Measurements from ENCODE around the gene CHAD. TPM values are rescaled to one million over a fixed set of nuclear protein-coding genes. Genes with fewer than 3 reads are reported as not detected.
"Not testable (repeated sequence)": the region's sequence is repeated elsewhere in the genome, so short reads cannot be mapped to it uniquely, and the experiment has no call there.

Gene CHAD
- total RNA-seq, 1 experiment from 2014 or later, result not detected

- no peak for DNase-seq (ENCODE audit: low read depth)
Observed at GRCh38 chr17:50426814-50427787, 41.6 kb downstream of the CHAD start.

GRCh38 chr17:50426472-50426782, 42.3 kb downstream of the CHAD start:
- no peak for DNase-seq (ENCODE audit: low read depth)

GRCh38 chr17:50425682-50426471, 42.8 kb downstream of the CHAD start, which contains the start of gene ACSF2:
Gene ACSF2, plus strand, starts transcription at chr17:50426218. Its CDS starts 44 bp downstream, at chr17:50426262.
- peak; percentile 59 for DNase-seq (ENCODE audit: low read depth)

DNA sequence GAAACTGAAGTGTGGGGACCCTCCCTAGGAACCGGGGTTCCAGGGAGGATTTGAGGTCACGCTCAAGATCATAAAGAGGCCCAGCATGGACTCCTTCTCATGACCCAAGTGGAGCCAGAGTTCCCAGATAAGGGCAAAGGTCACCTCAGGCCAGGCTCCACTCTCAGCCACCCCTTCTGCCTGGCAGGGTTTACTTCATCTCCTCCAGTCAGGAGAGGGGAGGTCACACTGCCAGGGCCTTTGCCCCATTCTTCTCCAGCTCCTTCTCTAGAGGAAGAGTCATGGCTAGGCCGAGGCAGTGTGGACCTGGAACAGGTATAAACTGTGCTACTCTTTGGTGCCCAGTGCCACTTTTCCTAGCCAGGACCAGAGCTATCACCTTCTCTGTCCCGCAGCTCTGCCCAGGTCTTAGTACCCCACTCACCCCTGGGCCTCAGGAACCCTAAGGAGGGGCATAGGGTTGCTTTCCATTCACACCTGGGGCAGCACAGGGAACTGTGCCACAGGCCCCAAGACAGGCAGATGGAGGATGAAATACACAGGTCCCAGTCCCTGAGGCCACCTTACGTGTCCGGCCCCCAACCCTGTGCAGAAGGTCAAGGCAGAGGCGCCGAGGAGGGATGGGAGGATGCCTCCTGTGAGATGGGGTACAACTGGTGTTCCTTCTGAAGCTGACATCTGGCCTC, 43.5 kb downstream of the CHAD start:
- no peak for DNase-seq (ENCODE audit: low read depth)

GRCh38 chr17:50424246-50424995, 44.3 kb downstream of the CHAD start:
- no peak for DNase-seq (ENCODE audit: low read depth)

- DNase-seq (ENCODE audit: low read depth), result peak; percentile 89
Observed at GRCh38 chr17:50423553-50424159, 45.0 kb downstream of the CHAD start.

GRCh38 chr17:50422738-50423137, 45.9 kb downstream of the CHAD start:
- no peak for DNase-seq (ENCODE audit: low read depth)

DNA sequence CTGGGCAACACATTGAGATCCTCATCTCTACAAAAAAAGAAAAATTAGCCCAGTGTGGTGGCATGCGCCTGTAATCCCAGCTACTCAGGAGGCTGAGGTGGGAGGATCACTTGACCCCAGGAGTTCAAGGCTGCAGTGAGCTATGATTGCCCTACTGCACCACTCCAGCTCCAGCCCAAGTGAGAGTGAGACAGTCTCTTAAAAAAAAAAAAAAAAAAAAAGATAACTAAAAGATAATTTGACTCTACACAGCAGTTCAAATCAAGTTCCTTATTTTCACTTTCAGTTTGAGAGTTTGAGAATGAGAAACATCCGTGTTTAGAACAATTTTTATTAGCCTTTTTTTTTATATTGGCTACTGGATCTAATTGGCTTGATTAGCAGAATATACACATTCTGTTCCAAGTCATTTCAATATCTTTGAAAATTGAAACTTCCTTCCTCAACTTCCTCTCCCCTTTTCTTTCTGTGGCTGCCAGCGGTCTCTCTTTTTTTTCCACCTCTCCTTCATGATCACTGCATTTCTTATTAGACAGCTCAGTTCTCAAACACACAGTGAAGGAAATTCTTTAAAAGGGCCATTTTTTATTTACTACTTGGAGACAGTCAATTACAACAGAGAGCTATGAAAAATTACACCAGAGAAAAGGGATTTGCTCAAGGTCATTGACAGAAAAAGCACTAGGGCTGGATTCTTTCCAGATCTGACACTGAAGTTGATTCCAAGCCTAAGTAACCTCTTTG, 47.2 kb downstream of the CHAD start:
- no peak for DNase-seq (ENCODE audit: low read depth)

DNA sequence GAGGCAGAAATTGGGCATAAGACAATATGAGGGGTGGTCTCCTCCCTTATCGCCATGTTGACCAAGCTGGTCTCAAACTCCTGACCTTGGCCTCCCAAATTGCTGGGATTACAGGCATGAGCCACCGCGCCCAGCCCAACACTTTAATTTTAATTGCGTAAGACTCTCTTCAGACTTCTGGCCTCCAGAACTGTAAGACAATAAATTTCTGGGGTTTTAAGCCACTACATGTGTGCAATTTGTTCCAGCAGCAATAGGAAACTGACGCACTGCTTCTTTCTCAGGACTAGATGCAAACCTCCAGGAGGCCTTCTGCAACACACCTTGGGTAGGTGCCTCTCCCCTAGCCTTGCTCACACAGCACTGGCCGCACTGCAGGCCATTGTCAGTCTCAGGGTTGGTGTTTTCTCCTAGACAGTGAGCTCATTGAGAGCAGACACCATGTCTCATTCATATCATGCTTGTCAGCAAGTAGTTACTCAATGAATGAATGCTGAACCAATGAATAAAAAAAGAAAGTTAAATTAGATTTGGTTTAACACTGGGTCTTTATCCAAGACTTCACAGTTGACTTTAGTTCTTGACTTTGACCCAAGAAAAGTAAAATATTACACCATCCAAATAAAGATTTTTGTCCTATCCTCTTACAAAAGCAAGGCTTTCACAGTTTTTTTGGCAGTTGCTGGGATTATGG, 48.1 kb downstream of the CHAD start:
- DNase-seq (ENCODE audit: low read depth), result no peak

DNA sequence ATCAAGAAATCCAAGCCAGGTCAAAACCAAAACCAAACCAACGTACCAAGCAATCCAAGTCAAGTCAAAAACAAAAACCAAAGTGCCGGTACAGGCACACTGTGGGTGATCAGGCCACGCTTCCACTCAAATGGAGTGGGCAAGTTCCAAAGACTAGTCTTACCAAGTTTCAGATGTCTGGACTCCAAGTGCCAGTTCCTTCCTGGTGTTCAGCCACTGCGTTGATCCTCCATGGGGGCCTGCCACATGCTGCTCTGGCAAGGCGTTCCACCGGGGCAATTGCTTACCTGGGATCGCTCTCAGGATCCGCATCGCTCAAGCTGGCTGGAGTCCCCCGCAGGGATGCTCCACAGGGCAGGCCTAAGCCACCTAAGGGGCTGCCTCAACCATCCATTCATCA, 49.1 kb downstream of the CHAD start:
- not testable (repeated sequence) for DNase-seq (ENCODE audit: low read depth)

DNA sequence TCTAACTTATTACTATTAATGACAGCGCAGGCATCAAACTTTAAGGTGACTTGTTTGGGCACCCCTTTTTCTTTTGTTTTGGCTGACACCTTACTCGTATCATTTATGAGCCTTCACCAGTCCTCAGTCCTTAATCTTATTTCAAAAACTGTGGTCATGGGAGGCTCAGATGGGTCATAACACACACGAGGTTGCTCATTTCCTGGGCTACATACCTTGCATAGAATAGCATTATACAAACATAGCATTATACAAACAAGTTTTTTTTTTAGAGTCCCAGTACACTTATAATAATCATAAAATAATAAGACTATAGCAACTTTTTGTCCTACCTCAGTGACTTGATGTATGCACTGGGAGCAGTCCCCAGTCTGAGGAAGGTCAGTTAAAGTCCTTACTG, 53.9 kb downstream of the CHAD start:
- DNase-seq (ENCODE audit: low read depth), result no peak

Other genes with a start within 250 kb of the CHAD start
- gene TMEM92, start 194.4 kb downstream of the CHAD start, total RNA-seq (2014; rRNA removed; shearing (Covaris generic)), result 1.7 and 6.7 TPM in 2 replicates
- gene XYLT2, start 122.8 kb downstream of the CHAD start, total RNA-seq (2014; rRNA removed; shearing (Covaris generic)), result 12.5 and 15.6 TPM in 2 replicates
- gene MRPL27, start 95.7 kb downstream of the CHAD start, total RNA-seq (2014; rRNA removed; shearing (Covaris generic)), result 81.0 and 97.9 TPM in 2 replicates
- gene EME1, start 95.7 kb downstream of the CHAD start, total RNA-seq (2014; rRNA removed; shearing (Covaris generic)), result 9.2 and 15.4 TPM in 2 replicates
- gene LRRC59, start 71.4 kb downstream of the CHAD start, total RNA-seq (2014; rRNA removed; shearing (Covaris generic)), result 151 and 155 TPM in 2 replicates
- gene ACSF2, start 42.7 kb downstream of the CHAD start, total RNA-seq (2014; rRNA removed; shearing (Covaris generic)), result 8.2 and 19.3 TPM in 2 replicates
- gene RSAD1, start 10.0 kb upstream of the CHAD start, total RNA-seq (2014; rRNA removed; shearing (Covaris generic)), result 18.7 and 33.5 TPM in 2 replicates
- 1.5 TPM in 1 of 2 replicates, not detected in the other for gene MYCBPAP, start 39.6 kb upstream of the CHAD start, total RNA-seq (2014; rRNA removed; shearing (Covaris generic))
- not detected in 2 replicates for gene EPN3, start 63.9 kb upstream of the CHAD start, total RNA-seq (2014; rRNA removed; shearing (Covaris generic))
- 16.4 and 40.1 TPM in 2 replicates for gene SPATA20, start 78.3 kb upstream of the CHAD start, total RNA-seq (2014; rRNA removed; shearing (Covaris generic))
- gene CACNA1G, start 91.8 kb upstream of the CHAD start, total RNA-seq (2014; rRNA removed; shearing (Covaris generic)), result 0.15 and 0.23 TPM in 2 replicates
- 10.4 and 14.3 TPM in 2 replicates for gene ABCC3, start 166.0 kb upstream of the CHAD start, total RNA-seq (2014; rRNA removed; shearing (Covaris generic))
- gene ANKRD40, start 239.0 kb upstream of the CHAD start, total RNA-seq (2014; rRNA removed; shearing (Covaris generic)), result 17.6 and 22.6 TPM in 2 replicates